GM19438 (cell line): ENCODE results near the gene IL1RAPL1.

Experiments used
- ATAC-seq: cut with Tn5 transposase; IDR thresholded peaks from one replicate; pipeline ENCODE4 v1.9.1; 2021; ENCODE audit warnings: low read depth; ENCODE audit not compliant: unreplicated experiment

IL1RAPL1 gene

DNA sequence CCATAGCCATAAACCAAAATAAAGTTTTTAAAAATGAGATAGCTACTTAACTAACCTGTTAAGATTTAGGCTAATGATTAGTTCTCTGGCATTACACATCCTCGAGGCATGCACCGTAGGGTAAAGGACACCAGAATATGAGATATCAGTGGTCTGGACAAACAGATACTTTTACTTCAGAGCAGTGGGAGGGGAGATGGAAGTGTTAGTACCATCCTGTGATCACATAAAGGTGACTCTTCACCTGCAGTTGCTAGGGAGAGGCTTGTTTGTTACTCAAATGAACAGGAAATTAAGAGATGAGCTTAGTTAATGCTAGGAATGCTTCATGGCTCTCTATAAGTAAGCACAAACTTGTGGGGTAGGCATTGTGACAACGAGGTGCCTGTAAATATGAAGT, 1003.7 kb downstream of the IL1RAPL1 start:
- ATAC-seq: no peak

DNA sequence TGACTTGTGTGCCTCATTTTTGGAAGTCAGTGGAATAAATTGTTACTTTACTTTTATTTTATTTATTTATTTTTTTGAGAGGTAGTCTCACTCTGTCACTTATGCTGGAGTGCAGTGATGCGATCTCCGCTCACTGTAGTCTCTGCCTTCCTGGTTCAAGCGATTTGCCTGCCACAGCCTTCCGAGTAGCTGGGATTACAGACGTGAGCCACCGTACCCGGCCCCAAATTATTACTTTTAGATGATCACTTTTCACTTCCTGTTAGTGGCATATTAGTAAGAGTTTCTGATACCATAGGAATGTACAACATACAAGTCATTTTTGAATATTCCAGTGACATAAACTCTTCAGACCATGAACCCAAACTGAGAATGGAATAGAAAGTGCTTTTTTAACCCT, 1017.1 kb downstream of the IL1RAPL1 start:
- ATAC-seq: no peak

DNA sequence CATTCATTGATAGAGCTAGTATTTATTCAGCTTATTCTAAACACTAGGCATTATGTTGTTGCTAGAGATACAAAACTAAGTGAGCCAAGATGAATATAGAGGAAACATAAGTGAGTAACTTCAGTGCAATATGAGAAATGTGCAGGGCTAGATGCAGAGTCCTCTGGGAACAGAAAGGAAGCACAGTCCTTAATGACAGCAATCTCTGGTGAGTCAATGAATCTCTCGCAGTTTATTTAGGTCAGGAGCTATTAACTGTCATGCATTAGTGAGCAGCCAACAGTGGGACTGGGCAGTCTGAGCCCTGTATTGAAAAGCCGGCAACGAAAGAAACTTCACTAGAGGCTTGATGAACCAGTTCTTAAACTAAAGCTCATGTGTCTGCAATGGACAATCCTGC, 1030.0 kb downstream of the IL1RAPL1 start:
- no peak for ATAC-seq

DNA sequence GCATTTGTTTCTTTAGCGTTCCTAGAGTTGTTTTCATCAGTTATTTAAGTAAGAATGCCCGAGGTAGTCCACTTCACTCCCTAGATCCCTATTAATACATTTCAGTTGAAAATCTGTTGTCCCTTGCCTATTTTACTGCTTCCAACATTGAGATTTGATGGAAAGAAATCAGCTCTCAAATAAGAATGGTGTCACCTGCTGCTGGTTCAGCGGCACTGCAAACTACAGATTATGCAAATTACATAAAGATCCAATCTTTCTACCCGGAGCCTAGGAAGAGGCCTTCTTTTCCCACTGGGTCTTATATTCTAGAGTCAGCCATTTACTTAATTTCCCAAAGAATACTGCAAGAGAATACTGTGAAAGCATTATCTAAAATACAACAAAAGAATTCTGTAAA, 1030.5 kb downstream of the IL1RAPL1 start:
- no peak for ATAC-seq

DNA sequence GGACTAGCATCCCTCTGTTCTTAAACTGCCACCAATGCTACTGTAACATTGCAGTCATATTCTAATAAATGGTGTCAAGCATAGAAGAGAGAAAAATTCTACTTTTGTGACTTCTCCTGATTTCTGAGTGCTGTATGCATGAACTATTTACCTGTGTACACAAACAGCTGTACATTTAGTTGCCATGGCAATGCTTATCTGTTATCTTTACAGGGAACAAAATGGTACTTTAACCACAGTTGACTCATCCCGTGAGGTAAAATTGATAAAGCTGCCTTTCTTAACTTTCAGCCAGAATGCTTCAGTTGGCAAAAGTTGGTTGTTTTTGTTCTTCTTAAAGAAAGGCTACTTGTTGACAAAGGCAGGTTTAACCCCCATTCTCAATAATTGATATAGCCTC, 1040.6 kb downstream of the IL1RAPL1 start:
- ATAC-seq: no peak

DNA sequence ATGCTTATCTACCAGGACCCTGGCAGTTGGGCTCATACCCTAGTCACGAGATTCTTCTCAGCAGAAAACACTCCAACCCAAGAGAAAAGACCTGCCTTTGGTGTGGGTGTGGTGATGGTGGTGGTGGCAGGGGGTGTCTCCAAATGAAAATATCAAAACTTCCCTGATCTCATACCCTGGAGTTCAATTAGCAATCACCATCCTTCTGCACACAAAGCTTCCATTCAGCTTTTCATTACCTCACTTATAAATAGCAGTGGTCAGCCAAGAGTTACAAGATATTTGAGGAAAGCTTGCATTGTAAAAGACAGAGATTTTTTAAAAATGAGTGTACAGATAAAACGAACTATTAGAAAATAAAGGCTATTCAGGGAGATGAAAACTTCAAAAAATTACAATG, 1047.3 kb downstream of the IL1RAPL1 start:
- ATAC-seq: no peak

DNA sequence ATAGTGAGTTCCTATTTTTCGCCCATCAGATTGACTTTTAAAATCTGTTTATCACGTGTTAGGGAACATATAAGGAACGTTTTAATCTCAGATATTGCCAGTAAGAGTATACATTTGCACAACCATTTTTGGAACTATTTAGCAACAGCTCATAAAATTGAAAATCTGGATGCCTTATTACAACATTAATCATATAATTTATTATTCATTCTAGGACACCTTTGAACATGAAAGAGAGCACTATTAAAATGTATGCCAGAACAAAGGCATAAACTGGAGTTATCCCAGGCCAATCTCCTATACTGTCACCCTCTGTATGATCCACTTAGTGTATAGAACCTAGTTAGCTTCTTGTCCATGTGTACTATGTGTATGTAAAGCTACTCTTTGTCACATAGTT, 1049.1 kb downstream of the IL1RAPL1 start:
- no peak for ATAC-seq

DNA sequence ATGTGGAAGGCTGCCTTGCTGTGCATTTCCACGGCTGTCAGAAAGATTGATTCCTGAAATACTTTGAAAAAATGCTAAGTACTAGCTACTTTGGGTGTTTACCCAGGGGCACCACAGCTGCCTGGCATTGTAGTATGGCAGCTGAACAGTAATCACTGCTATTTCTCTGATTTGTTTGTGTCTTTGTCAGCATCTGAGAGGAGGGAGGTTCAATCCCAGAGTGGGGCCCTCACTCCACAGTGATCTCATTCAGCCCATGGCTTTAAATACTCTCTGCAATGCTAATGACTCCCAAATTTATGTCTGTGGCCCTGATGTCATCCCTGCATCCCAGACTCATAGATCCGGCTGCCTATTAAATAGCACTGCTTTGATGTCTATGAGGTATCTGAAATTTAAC, 1052.9 kb downstream of the IL1RAPL1 start:
- no peak for ATAC-seq

DNA sequence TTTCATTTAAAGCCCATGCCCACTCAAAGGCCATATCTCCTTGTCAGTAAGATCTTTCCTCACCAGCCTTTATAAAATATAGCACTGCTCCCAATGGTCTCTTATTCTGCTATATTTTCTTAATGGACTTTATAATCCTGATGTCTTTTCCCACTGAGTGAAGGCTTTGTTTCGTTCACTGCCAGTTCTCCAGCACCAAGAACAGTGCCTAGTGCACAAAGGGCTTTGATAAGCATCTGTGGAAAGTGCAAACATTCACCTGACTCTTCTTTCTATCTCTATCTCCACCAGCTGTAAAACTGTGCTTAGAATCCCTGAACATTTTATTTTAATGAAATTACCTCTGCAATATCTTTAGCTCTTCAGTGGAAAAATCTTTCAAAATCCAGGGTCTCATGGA, 1054.2 kb downstream of the IL1RAPL1 start:
- ATAC-seq: no peak

DNA sequence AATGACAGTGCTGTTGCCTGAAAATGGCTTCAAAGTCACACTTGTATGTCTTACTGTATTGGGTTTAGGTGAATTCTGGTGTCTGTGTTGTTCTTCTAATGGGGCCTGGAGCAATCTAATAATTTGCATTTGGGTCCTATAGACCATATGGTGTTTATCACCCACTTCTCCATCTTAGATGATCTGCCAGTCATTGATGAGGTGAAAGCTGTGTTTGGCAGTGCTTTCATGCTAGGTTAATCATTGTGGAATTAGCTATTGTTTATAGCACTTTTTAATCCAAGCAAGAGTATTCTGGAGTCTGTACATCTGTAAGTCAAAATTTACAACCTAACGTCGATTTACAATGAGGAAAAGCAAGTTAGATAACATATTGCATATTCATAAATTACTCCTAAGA, 1055.9 kb downstream of the IL1RAPL1 start:
- no peak for ATAC-seq

DNA sequence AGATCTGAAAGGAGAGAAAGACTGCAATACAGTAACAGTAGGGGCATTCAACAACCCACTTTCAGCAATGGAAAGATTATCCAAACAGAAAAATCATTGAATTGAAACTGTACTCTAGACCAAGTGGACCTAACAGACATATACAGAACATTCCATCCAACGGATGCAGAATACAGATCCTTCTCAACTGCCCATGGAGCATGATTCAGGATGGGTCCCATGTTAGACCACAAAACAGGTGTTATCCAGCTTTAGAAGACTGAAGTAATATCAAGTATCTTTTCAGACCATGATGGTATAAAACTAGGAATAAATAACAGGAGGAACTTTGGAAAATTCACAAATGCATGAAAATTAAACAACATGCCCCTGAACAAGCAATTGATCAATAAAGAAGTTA, 1060.9 kb downstream of the IL1RAPL1 start:
- ATAC-seq: no peak

DNA sequence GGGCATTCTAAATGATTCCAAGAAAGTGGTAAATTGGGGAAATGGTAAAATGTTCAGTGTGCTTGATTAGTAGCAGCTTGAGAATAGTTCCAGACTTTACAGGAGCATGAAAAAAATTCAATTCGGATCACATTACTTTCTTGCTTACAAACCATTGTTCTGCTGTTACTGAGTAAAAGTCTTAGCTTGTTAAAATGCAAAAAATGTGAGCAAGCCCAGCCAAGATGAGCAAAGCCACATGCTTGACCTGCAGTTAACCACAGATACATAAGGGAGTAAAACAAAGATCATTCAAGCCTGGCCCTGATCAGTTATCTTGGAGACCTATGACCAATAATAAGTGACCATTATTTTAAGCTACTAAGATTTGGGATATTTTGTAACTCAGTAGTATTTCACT, 1065.2 kb downstream of the IL1RAPL1 start:
- no peak for ATAC-seq

DNA sequence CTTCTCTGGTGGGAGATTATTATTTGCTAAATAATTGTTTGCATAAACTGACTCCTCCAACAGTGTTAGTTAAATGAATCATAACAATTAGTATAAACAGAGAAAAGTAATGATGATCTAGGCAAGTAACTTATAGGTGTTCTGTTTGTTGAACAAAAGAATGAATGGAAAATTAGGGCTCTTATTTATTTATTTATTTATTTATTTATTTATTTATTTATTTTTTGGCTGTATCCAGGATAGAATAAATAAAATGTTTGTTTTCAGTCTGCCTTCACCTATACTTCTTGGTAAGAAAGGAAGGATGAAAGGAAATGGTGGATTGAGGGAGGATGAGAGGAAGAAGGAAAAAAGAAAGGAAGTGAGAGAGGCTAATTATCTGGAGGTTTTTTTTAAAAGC, 1066.5 kb downstream of the IL1RAPL1 start:
- no peak for ATAC-seq

DNA sequence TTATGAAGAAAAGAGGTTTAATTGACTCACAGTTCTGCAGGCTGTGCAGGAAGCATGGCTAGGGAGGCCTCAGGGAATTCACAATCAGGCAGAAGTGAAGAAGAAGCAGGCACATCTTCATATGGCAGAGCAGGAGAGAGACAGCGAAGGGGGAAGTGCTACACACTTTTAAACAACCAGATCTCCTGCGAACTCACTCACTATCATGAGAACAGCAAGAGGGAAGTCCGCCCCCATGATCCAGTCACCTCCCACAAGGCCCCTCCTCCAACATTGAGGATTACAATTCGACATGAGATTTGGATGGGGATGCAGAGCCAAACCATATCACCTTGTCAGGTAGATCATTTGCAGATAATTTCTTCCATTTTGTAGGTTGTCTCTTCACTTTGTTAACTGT, 1072.7 kb downstream of the IL1RAPL1 start:
- ATAC-seq: no peak

DNA sequence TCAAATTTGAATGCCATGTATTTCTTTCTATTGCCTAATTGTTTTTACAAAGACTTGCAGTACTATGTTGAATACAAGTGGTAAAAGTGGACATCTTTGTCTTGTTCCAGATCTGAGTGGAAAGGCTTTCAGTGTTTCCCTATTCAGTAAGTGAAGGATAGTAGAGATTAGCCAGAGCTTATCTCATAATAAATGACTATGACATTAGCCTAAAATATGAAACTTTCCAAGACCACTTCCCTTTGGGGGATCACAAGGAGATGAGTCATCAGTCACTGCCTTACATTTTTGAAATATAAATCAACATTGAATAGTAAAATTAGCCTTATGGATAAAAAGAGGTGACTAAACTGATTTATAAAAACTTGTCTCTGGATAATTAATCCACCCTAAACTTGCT, 1074.0 kb downstream of the IL1RAPL1 start:
- ATAC-seq: no peak

DNA sequence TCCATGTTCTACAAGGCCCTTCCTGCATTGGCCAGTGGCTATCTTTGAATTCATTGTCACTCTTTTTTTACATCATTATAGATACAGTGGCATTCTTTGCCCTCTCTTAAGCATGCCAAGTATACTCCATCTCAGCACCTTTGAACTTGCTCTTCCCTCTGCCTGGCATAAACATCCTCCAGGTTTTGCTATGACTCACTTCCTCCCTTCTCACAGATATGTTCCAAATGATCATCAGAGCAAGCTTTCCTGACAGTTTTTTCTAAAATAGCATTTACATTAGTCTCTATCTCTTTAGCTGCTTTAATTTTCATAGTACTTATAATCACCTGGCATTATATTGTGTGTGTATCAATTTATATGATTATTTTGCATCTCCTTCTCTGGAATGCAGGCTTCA, 1074.9 kb downstream of the IL1RAPL1 start:
- no peak for ATAC-seq

DNA sequence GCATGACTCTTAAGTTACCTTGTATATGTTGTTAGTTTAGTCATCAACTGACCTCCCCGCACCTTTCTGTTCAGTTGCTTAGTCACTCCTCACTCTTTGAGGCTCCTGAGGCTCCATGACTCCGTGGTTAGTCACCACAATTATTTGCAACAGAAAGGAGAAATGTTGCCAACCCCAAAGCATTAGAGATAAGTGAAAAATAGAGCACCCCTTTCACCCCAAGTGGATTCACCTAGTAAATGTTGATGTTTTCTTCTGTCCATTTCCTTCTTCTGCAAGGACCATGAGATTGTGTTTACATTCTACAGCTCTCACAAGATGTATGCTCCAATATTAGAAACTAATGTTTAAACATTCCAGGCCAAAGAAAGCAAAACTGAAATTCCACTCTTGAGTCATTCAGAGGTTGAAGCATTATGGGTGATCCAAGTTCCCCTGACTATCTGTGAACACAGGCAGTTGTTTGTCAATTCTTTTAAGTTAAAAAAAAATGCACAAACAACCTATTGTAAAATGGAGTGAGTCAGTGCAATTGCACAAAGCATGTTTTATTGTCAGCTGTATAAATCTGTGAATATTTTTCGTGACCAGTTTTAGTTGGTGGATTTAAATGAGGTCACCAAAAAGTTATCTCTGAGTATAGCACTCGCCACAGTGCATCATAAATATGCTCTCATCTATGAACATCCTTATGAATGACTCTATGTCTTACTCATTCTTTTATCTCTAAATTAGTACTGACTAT, 1075.7 kb downstream of the IL1RAPL1 start:
- ATAC-seq: no peak

DNA sequence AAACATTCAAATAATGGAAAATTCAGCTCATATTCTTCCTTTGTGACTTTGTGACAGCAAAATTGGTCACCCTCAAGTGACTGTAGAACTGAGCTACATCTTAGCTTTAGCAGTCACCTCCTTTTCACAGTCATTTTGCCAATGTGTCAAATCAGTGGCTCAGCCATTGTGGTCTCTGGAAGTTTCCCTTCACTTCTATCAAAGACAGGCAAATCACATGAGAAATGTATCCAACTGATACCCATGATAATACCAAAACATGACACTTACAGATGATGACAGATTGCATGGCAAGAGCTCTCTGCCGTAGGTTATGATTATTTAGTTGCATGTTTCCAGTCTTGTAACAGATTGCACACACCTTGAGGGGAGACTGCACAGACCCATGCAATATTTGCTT, 1078.3 kb downstream of the IL1RAPL1 start:
- no peak for ATAC-seq

DNA sequence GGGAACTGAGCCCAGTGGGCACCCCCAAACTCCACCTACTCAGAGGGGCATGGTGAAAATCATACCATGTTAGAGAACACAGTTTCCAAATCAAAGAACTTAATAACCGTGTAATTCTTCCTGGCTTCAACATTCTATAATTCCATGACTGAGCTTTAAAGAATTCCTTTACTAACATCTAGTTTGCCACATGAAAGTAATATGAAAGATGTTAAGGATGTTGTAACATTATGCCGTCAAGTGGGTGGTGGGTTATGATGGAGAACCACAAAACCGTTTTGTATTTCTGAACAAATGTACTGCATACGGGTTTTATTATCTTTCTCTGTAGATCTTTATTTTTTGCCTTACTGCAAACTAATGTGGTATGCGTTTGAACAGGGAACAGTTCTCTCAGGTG, 1079.1 kb downstream of the IL1RAPL1 start:
- no peak for ATAC-seq

DNA sequence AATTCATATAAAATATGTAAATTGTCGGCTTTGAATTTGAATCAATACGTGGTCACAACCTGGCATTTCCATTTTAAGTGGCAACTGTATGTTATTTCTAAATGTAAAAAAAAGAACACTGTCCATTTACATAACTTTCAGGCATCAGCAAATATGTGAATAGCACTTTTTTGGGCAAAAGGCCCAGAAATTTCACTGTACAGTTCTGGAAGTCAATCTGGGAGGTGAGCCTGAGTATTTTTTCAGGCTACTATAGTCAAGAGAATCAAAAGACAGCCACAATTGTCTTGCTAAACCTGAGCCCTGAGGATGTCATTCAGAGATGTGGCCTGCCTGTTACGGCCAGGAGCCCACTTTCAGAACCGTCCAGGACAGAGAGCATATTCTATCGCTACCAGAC, 1084.2 kb downstream of the IL1RAPL1 start:
- ATAC-seq: no peak

DNA sequence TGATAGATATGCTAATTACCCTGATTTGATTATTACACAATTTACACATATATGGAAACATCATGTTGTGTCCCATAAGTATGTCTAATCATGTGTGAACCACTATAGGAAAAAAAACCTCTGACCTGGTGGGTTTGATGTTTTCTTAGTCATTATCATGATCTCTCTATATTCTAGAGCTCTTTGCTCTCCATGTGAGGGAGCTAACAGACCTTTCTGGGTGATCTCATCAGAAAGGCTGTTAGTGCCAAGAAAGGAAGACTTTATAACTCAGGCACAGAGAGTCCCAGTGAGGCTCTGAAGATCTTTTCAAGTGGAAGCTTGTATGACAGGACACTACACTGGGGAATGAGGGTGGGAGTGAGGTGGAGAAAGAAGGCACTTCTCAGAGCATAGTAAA, 1100.4 kb downstream of the IL1RAPL1 start:
- no peak for ATAC-seq

DNA sequence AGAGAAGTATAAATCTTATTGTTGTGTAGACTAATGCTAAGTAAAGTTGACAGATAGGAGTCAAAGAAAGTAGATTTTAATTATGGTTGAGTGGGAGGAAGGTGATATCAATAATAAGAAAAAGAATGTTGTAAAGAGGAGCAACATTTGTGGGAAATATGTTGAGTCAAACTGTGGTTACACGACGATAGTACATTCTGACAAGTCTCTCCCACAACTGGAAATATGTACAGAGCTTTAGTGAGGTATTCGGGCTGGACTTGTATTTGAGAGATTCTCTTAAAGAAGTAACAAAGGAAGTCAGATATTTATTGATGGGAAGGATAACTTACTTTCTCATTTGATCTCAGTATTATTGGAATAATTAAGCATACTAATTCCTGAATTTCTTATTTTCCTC, 1102.8 kb downstream of the IL1RAPL1 start:
- ATAC-seq: no peak

DNA sequence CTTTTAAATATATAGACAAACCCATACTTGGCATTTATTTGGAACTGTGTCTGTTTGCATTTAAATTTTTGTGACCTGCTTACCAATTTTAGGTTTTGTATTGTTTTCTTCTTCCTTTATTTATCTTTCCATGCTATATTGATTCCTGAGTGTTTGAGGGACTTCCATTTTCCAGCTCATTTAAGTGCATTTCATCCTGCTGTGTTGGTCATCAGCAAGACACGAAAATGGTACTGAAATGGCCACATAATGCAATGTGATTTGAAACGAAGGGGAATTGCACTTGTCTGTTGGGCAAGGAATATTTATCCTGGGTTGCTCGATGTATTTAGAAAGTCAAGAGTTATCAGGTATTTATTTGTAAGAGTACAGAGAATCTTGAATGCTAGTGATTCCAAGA, 1103.8 kb downstream of the IL1RAPL1 start:
- ATAC-seq: no peak
